Eye (tissue), 1 donor: Measurements from ENCODE around the gene HLF.
A peak's percentile ranks its signal among the peaks of the same experiment; 100 is the strongest.

Experiments used
- DNase-seq: peaks from one replicate; pipeline ENCODE4 v3.0.0-alpha.2; 2015

Gene HLF

DNA sequence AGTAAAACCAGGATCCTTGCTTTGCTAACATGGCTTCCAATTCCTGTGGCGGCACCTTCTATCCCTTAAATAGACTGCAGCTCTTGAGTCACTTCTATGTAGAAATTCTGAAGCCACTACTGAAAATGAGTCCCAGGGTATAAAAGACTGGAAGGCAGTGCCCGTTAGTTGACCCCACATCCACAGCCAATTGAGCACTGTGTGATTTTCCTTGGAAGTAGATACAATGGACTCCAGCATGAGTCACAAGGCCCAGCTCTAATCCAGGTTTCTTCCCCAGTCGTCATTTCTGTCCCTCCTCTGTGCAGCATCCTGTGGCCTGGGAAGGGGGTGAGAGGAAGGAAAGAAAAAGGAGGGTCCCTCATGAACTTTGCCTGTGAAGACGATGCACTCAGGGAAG, 69.5 kb downstream of the HLF start:
- no peak for DNase-seq

DNA sequence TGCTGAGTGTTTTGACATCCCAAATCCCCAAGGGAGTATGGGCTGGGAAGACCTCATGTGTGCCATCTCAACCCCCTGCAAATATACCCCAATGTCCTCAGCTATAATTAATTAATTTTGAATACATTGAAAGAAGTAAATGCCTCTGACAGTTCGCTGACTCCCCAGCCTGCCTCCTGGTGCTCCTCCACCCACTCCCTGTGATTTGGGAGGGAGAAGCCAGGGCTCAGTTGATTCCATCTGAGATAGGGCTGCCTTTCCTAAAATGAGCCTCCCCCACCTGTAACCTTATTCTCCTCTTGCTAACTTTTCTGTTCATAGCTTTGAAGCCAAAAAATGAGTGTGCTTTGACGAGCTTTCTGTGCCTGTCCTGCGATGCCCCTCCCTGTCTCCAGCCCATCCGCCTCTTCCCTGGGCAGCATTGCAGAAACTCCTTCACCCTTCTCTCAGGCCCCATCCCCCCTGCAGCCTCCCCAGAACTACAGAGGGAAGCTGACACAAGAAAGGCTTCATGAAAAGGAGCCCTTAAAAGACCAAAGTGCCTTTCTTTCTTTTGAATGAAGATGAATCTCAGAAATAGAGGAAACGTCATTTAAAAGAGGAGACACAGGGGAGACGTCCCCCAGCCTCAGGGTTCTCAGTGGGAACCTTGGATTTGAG, 70.3 kb downstream of the HLF start:
- DNase-seq: no peak

DNA sequence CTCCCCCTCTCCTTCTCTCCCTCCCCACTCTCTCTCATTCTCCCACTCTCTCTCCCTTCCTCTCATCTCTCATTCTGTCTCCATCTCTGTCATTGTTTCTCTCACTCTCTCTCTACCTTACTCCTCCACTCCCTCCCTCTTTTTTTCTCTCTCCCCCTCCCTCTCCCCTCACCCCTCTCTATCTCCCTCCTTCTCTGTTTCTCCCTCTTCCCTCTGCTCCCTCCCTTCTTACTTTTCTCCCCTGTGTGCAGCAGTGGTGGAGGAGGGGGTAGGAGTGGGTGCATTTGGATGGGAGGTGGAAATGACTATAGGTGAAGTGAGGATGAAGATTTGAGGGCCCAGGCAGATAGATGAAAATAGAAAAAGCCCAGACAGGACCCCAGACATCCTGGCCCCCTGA, 70.9 kb downstream of the HLF start:
- no peak for DNase-seq

DNA sequence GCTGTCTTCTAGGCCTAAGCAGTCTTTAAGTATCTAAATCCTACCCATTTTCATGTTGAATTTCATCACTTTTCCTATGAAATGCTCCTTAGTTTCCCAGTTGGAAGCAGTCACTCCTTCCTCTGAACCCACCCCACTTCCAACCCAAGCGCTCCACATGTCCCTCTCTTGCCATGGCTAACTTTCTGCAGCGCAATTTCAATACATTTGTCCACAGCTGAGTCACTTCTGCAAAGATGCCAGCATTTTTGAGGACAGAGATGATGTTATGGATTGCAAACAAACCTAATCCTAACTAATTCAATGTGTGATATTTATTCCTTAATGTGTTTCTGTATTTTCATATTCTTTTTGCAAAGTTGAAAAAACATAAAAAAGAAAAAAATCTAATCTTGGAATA, 71.7 kb downstream of the HLF start:
- no peak for DNase-seq

DNA sequence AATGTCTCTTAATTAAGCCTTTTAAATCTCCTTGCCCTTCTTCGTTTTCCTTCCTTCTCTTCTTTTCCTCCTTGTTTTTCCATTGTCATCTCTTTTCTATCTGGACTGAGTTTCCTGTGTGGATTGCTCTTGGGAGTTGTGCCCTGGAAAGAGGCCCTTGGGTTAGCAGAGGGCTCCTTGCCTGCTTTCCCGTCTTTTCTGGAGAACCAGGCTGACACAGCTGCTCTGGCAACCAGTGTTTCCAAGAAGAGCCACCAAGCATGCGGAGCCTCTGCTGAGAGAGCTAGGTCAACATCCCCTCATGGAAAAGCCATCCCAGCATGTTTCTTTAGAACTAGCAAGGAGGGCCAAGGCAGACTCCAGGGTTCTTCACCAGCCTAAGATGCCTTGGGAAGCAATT, 75.4 kb downstream of the HLF start:
- DNase-seq: no peak

DNA sequence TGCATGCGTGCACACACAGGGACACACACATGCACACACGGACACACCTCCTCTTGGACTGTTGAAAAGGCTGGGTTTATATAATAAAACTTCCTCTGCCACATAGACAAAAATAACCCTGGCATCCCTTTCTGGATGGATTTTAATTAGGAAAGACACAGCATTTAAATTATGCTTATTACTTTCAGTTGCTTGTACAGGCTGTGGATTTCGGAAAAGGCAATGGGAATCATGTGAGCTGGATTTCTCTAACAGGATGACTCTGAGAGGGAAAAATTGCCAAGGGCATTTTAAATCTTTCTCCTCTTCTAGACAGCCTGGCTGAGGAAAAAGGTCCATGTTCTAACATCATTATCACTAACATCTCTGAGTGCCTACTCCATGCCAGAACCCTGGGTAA, 75.9 kb downstream of the HLF start:
- DNase-seq: no peak

DNA sequence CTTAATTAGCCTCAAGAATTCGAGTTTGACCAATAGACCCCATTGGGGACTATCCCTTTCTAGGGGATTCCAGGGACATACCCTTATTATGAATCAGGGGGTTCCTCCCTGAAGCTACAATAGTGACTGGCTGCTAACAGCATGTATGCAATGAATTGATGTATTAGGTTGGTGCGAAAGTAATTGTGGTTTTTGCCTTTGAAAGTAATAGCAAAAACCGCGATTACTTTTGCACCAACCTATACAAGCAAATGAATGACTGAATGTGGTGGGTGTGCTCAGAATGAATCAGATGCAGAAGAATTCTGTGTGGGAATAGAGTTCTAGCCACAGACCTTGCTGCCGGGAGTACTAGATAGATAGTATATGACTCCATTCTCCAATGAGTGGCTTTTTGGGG, 76.7 kb downstream of the HLF start:
- no peak for DNase-seq

DNA sequence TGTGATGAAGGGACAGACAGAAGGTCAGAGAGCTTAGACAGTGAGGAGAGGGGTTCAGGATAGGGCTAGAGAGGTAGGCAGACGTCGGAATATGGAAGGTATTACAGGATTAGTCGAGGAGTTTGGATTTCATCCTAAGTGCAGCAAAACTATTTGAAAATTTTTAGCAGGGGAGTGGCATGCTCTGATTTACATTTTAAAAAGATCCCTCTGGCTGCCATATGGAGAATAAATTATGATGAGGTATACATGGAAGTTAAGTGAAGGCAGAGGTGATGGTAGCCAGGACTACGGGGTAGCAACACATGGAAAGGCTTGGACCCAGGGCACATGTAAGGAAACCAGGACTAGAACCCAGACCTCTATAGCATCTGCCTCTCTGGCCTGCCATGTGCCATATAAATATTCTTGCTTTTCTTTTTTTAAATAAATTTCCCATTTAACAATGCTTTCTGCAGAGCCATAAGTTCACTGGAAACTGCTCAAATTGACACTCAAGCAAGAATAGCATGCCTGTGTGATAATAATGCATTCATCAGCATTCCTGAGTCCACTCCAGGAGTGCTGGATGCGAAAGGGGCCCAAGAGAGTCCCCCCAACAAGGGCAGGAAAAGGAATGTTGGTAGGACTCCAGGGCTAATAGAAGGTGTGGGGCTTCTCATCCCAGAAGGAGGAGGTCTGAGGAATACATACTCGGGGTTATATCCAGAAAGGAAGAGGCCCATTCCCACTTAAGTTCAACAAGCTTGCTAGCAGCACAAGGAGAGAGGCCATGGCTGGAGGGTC, 78.2 kb downstream of the HLF start:
- no peak for DNase-seq

DNA sequence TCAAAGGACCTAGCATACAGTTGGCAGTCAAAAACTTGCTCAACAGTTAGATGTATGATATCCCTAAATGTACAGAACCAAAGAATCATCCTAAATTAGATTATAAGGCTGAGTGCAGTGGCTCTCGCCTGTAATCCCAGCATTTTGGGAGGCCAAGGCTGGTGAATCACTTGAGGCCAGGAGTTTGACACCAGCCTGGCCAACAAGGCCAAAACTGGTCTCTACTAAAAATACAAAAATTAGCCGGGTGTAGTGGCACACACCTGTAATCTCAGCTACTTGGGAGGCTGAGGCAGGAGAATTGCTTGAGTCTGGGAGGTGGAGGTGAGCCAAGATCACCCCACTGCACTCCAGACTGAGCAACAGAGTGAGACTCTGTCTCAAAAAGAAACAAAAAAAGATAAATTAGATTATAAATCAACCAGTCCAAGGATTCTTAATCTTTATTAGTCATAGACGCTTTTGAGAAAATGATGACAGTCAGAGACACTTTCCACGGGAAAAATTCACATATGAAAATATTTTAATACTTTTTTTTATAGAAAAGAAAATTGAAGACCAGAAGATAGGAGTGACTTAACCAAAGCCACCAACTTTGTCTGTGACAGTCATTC, 79.2 kb downstream of the HLF start:
- DNase-seq: no peak

DNA sequence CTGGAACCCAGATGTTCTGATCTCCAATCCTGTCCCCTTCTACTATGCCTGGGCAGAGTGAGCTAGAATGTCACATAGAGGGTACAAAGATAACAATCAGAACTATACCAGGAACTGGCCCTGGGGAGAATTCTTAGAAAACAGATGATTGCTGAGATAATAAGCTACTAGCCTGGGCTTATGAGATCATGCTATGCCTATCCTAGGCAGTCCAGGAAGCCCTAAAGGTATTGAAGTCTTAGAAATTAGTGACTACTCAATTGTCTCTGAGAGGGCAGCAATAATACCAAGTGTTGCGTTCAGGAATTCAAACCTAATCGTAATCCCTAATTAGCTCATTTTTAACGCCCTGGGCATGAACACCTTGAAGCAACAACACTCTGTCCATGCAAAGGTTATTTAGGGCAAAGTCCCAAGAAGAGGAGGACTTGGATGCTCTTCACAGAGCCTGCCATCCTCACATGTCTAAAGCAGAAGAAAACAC, 79.8 kb downstream of the HLF start:
- no peak for DNase-seq

DNA sequence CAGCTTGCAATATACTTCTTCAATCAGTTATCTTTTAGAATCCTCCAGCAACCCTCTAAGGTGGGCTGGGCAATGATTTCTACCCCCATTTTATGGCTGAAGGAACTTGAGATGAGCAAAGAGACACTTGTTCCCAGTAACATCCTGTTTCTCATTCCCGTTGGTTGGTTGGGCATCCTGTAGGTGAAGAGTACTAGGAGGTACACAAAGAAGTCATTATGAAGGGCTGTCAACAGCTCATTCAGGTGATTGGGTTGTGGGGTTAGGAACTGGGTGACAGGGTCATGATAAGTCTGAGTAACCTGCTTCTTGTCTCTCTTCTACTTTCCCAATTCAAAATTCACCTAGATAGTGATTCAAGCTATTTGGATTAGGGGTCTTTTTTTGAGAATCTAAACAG, 80.4 kb downstream of the HLF start:
- no peak for DNase-seq

DNA sequence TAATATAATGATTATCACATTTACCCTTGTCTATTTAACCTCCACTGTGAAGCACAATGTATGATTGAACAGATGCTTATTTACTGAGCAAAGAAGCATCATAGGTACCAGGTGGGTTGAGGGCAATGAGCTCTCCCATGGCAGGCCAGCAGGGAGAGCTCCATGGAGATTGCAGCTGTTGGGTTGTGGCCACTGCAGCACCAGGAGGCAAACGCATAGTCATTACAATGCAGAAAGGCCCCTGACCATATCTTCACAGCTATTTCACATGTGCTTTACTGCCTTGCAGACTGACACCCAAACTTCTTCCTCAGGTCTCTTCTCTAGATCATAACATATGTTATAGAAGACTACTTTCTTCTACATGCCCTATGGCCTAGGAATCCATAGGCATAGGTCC, 81.9 kb downstream of the HLF start:
- no peak for DNase-seq

DNA sequence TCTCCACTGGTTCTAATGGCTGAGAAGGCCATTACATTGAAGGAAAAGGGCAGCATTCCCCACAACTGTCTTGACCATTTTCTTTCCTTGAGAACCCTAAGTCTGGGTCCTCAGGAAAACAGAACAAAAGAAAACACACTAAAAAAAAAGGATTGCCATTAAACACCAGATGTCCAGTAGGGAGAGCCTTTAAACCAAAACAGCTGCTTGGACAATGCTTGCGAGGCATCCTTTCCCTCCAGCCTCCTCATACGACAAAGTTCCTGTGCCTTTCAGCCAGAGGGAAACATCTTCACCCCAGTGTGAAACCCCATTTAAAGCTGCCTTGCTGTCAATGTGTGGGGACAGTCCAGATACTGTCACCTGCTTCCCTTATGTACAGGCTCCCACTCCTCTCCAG, 82.6 kb downstream of the HLF start:
- no peak for DNase-seq

DNA sequence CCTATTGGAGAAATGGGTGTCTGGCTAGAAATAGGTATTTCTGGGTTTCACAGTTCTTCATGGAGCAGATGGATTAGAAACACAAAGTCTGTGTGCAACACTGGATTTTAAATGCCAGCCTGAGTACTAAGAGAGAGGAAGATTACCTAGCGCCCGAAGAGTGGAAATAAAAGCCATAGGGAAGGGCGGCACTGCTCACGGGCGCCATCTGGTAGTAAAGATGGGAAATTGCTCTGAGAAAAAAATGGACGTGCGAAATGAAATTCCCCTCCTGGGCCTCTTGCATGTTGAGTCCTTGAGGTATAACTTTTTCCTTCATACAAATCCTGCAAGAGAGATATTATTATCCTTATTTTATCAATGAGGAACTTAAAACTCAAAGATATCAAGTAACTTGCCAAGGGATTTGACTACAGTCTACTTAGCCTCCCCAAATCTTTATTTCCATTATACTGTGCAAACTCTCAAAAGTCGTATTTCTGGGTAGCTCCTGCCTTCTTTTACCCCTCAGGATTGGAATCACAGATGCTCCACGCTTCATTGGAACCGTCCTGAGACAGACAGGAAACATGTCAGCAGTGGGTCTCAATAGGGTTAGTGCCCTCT, 84.1 kb downstream of the HLF start:
- DNase-seq: peak; percentile 89

DNA sequence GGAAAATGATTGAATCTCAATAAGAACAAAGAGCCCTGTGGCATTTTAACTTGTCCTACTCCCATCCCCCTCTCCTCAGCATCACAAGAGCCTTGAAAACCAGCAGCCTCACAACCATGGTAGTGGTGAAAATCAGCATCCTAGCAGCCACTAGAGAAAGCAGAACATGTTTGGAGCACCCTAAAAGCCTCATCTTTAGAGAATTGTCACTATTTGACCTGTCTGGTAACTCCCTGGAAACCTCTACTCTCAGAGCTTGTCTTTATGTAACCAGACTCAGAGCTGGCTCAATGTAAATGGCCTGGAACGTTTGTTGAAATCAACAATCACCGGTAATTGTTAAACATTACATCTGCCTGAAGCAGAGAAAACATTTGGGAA, 86.1 kb downstream of the HLF start:
- no peak for DNase-seq

DNA sequence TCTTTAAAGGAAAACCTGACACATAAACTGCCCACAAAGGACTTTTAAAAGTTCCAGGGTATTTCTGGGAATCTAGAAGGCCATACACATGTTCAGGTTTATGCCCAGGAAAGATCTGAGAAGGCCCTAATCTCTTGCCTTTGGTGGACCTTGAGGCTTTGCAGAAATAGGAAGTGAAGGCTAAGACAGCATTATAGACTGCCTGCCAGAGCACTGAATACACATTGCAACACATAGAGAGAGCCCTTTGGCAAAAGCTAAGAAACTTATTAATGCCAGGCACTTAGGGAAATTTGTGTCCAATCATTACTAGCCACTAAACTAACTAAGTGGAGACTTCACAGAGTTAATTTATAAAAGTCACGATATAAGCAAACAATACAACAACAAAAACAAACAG, 86.5 kb downstream of the HLF start:
- DNase-seq: no peak

DNA sequence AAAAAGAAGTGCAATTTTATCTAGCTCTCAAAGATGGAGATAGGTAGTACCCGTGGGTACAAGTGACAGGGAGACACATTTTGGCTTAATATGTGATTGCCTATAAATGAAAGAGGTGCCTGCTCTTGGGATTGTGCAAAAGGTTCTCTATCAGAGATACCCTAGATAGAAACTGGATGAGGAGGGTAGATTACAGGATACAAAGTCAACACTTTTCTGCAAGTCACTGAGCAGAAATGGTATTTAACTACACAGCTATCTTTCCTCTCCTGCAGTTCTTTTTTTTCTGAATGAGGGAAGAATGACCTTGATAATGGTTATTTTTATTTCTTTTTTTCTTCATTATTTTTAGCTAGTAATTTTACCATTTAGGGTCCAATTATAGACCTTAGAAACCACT, 89.2 kb downstream of the HLF start:
- DNase-seq: no peak

DNA sequence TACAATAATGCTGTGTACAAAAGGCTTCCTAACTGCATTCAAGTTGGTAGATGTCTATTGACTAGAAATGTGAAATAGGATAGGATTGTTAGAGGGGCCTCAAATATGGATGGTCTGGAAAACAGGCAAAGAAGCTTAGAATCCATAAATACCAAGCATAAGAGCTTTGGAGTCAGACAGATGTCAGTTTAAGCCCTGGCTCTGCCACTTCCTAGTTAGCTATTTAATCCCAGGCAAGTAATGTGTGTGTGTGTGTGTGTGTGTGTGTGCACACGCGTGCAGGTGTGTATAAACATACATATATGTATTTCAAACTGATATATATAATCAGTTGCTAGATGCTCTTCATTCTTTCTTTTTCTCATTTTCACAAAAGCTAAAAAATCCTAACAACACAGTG, 90.2 kb downstream of the HLF start:
- DNase-seq: no peak

DNA sequence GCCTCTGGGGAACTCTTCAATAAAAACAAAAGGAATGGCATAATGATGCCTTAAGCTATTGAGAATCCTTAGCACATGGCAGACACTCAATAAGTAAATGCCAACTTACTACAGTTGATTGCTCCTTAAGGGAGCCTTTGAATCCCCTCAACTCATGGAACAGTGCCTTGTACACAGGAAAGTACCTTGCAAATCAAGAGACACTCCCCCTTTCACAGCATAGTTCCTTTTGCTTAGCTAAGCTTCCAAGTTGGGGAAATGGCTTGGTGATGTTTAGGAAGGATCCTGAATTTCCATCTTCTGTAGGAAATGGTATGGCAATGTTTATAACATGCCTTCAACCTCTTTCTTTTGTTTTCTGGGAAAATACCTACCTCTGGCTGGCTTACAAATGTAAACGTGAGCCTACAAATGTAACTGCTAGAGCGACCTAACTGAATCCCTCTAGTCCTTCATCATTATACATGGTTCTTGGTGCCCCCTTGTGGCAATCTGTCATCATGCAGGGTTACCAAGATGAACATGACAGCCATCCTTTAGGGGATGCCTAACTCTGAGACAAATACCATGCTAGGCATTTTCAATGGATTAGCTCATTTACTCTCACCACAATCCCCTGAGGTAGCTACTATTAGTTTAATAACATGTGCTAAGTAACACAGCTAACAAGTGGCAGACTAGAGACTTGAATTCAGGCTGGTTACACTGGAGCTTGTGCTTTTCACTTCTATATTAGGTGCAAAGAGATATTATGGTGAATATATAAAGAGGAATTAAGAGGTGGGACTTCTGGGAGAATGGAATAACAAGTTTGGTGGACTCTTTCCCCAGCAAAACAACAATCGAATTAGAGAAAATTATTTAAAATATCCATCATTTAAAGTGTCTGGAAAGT, 91.9 kb downstream of the HLF start:
- peak; percentile 82 for DNase-seq

DNA sequence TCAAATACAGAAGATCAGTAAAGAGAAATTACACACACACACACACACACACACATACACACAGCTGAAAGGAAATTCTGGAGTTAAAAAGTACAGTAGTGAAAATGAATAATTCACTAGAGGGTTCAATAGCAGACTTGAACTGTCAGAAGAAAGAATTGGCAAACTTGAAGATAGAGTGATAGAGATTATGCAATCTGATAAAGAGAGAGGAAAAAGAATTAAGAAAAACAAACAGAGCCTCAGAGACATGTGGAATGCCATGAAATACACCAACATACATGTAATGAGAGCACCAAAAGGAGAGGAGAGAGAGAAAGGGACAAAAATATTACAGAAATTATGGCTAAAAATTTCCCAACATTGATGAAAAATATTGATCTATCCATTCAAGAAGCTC, 96.2 kb downstream of the HLF start:
- DNase-seq: no peak

DNA sequence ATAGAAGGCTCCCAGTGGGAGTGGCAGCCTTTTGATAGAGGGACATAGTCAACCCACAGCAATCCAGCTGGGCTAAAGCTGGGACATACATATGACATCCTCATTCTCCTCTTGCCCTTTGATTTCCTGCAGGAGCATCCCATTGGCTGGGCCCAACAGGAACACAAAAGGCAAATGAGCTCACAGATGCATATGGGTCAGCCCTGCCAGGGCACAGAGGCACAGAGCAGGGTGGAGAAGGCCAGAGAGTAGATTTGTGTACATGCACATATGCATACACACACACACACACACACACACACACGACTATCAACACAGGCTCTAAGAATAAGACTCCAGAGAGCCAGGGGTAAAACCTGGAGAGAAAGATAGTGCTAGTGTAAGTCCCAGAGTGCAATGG, 98.3 kb downstream of the HLF start:
- no peak for DNase-seq

DNA sequence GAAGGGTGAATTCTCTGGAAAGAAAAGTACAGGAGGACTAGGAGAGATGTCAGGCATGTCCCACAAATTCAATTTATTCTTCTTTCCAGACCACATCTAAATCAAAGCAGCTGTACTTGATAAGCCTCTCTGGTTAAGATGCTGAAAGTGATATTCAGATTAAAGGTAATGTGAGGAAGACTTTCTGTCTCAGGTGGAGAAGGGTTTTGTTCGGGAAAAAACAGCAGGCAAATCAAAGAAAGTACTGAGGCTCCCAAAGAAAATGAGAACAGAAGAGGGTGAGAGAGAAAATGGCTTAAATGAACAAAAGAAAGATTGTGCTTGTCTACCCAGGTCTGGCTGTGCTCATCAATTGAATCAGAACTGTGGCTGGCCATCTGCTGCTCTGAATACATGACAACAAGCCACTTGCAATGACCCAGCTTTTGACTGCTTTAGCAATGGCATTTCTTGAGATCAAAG, 101.3 kb downstream of the HLF start:
- peak; percentile 57 for DNase-seq

DNA sequence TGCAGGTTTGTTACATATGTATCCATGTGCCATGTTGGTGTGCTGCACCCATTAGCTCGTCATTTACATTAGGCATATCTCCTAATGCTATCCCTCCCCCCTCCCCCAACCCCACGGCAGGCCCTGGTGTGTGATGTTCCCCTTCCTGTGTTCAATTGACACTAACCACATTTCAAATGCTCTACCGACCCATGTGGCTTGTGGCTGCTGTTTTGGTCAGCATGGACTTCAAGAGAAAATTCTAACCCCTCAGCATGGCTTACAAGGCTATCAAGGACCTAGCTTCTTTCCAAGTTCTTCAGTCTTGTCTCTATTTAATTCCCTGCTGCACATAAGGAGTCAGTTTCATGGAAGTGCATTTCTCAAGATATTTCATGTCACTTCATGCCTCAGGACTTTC, 103.9 kb downstream of the HLF start:
- no peak for DNase-seq
